ACHN (cell line): Measurements from ENCODE around the gene KRT6B.

ENCODE experiments used
- DNase-seq: peaks from one replicate; pipeline ENCODE4 v3.0.0-alpha.2; 2015
- in situ Hi-C: cut with HindIII; loops from 2 replicates; pipeline ENCODE4 v1.10.0; 2017; ENCODE audit warnings: low sequenced_read_pairs, low pct_ligation_motif_present, low pct_unique_long_range_greater_than_20kb

Gene KRT6B

GRCh38 chr12:52401526-52401925 lies 50.4 kb downstream of the KRT6B start:
- in situ Hi-C loops = no loop called here
- no peak for DNase-seq

DNA sequence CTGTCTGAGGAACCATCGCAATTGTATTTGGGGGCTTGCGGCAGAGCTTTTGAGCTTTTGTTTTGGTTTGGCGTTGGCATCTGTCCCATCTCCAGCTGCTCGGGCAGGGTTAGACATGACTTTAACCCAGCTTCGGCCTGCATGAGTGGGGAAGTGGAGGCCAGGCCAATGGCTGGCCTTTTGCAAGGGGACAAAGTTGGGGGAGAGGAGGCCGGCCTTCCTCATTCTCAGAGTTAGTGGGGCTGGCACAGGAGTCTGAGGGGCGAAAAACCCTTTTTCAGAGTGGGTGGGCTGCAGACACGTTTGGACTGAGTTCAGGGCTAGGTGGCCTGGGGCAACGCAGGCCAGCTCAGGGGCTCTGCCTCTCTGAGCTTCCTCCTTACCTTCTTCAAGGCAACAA lies 51.0 kb downstream of the KRT6B start:
- in situ Hi-C loops = no loop called here

GRCh38 chr12:52399756-52400155 lies 52.2 kb downstream of the KRT6B start:
- no peak for DNase-seq
- in situ Hi-C loops = no loop called here

More for the DNA sequence above, 51.0 kb downstream of the KRT6B start:
- no peak for DNase-seq

GRCh38 chr12:52398176-52398575 lies 53.8 kb downstream of the KRT6B start:
- DNase-seq = no peak
- in situ Hi-C loops = no loop called here

- no peak for DNase-seq
- in situ Hi-C loops = no loop called here
Measured at GRCh38 chr12:52396656-52397055, 55.3 kb downstream of the KRT6B start.
